Aorta (tissue), 5 donors: Measurements from ENCODE around the gene PTGES3. TPM values are rescaled to one million over a fixed set of nuclear protein-coding genes. Genes with fewer than 3 reads are reported as not detected.
"Not testable (repeated sequence)": the region's sequence is repeated elsewhere in the genome, so short reads cannot be mapped to it uniquely, and the experiment has no call there.

Experiments used
- ATAC-seq: fragments of 200-7000 bp; cut with Tn5 transposase; one replicate; pipeline ENCODE4 v1.9.1; 2022; ENCODE audit warnings: moderate library complexity; ENCODE audit not compliant: low FRiP score
- DNase-seq, 2 donors: peaks; one replicate each; pipeline ENCODE4 v3.0.0-alpha.2; 2020
- H3K27ac ChIP-seq, 2 donors: one replicate each; pipeline ENCODE4 v1.5.1; 2013; ENCODE audit warnings: low read length in 2 of 2, mild to moderate bottlenecking in 2 of 2, moderate library complexity in 2 of 2, control low read depth in 1 of 2, inconsistent platforms in 1 of 2, low read depth in 1 of 2
- H3K27me3 ChIP-seq, 2 donors: one replicate each; pipeline ENCODE4 v1.6.1; 2013; ENCODE audit warnings: control low read depth in 1 of 2, low read length in 1 of 2, mild to moderate bottlenecking in 1 of 2, moderate library complexity in 1 of 2; ENCODE audit not compliant: insufficient read depth in 2 of 2, control insufficient read depth in 1 of 2
- H3K36me3 ChIP-seq, 2 donors: one replicate each; pipeline ENCODE4 v1.6.1; 2013; ENCODE audit warnings: control low read depth in 1 of 2, low read length in 1 of 2, mild to moderate bottlenecking in 1 of 2; ENCODE audit not compliant: insufficient read depth in 2 of 2, control insufficient read depth in 1 of 2
- H3K4me1 ChIP-seq, 2 donors: one replicate each; pipeline ENCODE4 v1.6.1; 2013; ENCODE audit warnings: low read length in 2 of 2, control low read depth in 1 of 2, mild to moderate bottlenecking in 1 of 2, moderate library complexity in 1 of 2; ENCODE audit not compliant: insufficient read depth in 2 of 2, control insufficient read depth in 1 of 2
- H3K4me3 ChIP-seq, 2 donors: one replicate each; pipeline ENCODE4 v1.5.1; 2013; ENCODE audit warnings: low read length in 2 of 2, control low read depth in 1 of 2, mild to moderate bottlenecking in 1 of 2
- H3K9me3 ChIP-seq: one replicate; pipeline ENCODE4 v1.6.1; 2013; ENCODE audit warnings: mild to moderate bottlenecking, low read length; ENCODE audit not compliant: control insufficient read depth
- WGBS, 2 donors: extraction: QIAGEN DNeasy Blood & Tissue Kit; methylation state at CpG; one replicate each; pipeline ENCODE4 v1.1.7; 2013; 5-methylcytosine and 5-hydroxymethylcytosine counted together
- intact Hi-C, 2 donors: fragments of 100-400 bp; cut with DNase I; formaldehyde crosslinking; loops; one replicate each; pipeline versions ENCODE4 v1.14.2 to v1.15.0; 2022
- polyA plus RNA-seq, 2 donors: library from polyadenylated mRNA; stranded (reverse); fragments of 200-250 nt; gene quantifications; one replicate each; pipeline ENCODE4 v1.2.3, GENCODE V29; 2013
- total RNA-seq, 2 donors: library from RNA; stranded (reverse); fragmentation: NEBNext Ultra II Directional; extraction: Animal tissue kit (Norgen Biotek cat#: 25700); gene quantifications; one replicate each; pipeline ENCODE4 v1.2.1, GENCODE V29; 2021
- donor health status: healthy with polysubstance abuse.
- donor health status: Bipolar disorder and iron deficiency.
- donor health status: DM: no; HTN: no; CAD: no.
- donor health status: DM: no; HTN: no; CAD: no.
- donor health status: DM: yes; HTN: yes; CAD: no.

The PTGES3 gene
- total and polyA plus RNA-seq, 4 donors, result 142 to 221 (median 150) TPM

DNA sequence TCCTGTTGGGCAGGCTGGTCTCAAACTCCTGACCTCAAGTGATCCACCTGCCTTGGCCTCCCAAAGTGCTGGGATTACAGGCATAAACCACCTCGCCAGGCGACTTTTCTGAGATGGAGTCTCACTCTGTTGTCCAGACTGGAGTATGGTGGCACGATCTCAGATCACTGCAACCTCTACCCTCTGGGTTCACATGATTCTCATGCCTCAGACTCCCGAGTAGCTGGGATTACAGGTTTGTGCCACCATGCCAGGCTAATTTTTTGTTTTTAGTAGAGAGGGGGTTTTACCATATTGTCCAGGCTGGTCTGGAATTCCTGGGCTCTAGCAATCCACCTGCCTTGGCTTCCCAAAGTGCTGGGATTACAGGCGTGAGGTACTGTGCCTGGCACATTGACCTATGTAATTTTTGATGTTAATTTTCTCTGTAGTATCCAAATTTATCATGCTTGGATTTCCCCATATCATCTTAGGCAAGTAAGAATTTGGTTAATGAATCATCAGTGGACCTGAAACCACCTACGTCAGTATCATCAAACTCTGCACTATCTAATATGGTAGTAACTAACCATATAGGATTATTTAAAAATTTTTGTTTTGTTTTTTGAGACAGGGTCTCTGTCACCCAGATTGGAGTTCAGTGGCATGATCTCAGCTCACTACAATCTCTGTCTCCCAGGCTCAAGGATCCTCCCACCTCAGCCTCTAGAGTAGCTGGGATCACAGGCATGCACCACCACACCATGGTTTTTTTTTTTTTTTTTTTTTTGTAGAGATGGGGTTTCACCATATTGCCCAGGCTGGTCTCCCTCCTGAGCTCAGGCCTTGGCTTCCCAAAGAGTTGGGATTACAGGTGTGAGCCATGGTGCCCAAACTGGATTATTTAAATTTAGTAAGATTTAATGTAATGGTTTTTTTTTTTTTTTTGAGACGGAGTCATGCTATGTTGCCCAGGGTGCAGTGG, 30.4 kb downstream of the PTGES3 start:
- DNase-seq (no peak), ATAC-seq (no peak)
- no peaks in the 10 kb centered on the region for H3K4me1 ChIP-seq
- intact Hi-C loops, result no loop called here
- H3K36me3 ChIP-seq, result peaks cover 0 to 2% of the 10 kb centered on the region in 2 donors
- H3K9me3 ChIP-seq, result no peaks in the 10 kb centered on the region
- H3K27me3 ChIP-seq, result no peaks in the 10 kb centered on the region
- 91 to 92% methylated on average over 7 of the region's 7 CpGs for WGBS, 2 donors
- H3K27ac ChIP-seq, result no peak overlapping the region
- no peak overlapping the region for H3K4me3 ChIP-seq

- 80 to 81% methylated on average over 5 of the region's 5 CpGs for WGBS, 2 donors
- not testable (repeated sequence) for DNase-seq
Observed at GRCh38 chr12:56653781-56654180, 34.3 kb downstream of the PTGES3 start.

GRCh38 chr12:56648023-56648422, 40.1 kb downstream of the PTGES3 start:
- WGBS, 2 donors, result 95% methylated on average over 9 of the region's 9 CpGs
- H3K27me3 ChIP-seq, H3K27ac ChIP-seq, H3K36me3 ChIP-seq, H3K4me1 ChIP-seq, H3K9me3 ChIP-seq, H3K4me3 ChIP-seq, ATAC-seq, DNase-seq: not testable (repeated sequence)
- intact Hi-C loops, result loop anchor here (5.0 to 10.0 kb wide), 2 partner anchors 77 to 79 kb away; partner anchors contain the start of gene NACA (in 2 of the 2)

More at GRCh38 chr12:56653781-56654180, 34.3 kb downstream of the PTGES3 start:
- H3K27me3 ChIP-seq, H3K4me1 ChIP-seq, intact Hi-C loops, H3K27ac ChIP-seq, H3K9me3 ChIP-seq, H3K4me3 ChIP-seq, ATAC-seq, H3K36me3 ChIP-seq: not testable (repeated sequence)

GRCh38 chr12:56645717-56646446, 42.2 kb downstream of the PTGES3 start, which contains the start of gene ATP5F1B:
Gene ATP5F1B (minus strand): TSS chr12:56645984. CDS start chr12:56645963, 21 bp downstream.
- peaks cover 3 to 4% of the 10 kb centered on the region in 2 donors for H3K36me3 ChIP-seq
- peak within 1 kb of the TSS; percentile 29 to 97 for H3K27ac ChIP-seq
- intact Hi-C loops, result loop anchor here (1.0 to 10.0 kb wide), 3 partner anchors 42 to 81 kb away; partner anchors contain the start of genes NACA (in 2 of the 2) and PTGES3 (in 1 of the 2)
- no peaks in the 10 kb centered on the region for H3K9me3 ChIP-seq
- peaks cover 0 to 4% of the 10 kb centered on the region in 2 donors for H3K4me1 ChIP-seq
- H3K27me3 ChIP-seq, result no peaks in the 10 kb centered on the region
- WGBS, 2 donors, result 1% methylated on average over 39 of the region's 39 CpGs
- ATAC-seq (peak; percentile 99), DNase-seq (peak; percentile 96 to 97)
- peak within 1 kb of the TSS; percentile 89 to 93 for H3K4me3 ChIP-seq

GRCh38 chr12:56645201-56645716, 42.8 kb downstream of the PTGES3 start:
- Histone ChIP-seq H3K36me3 (peaks cover 3 to 4% of the 10 kb centered on the region in 2 donors), H3K4me1 (peaks cover 0 to 4% of the 10 kb centered on the region in 2 donors), H3K27me3 (no peaks in the 10 kb centered on the region), H3K9me3 (no peaks in the 10 kb centered on the region), H3K27ac (peak overlapping the region in 1 of 2 donors; percentile 71), H3K4me3 (peak overlapping the region; percentile 89 to 93)
- 0 to 1% methylated on average over 29 of the region's 29 CpGs for WGBS, 2 donors
- intact Hi-C loops, result loop anchor here (5.0 to 10.0 kb wide), 2 partner anchors 80 to 82 kb away; partner anchors contain the start of gene NACA (in 2 of the 2)
- no peak for DNase-seq
- peak; percentile 27 for ATAC-seq

GRCh38 chr12:56644654-56645053, 43.4 kb downstream of the PTGES3 start:
- no peaks in the 10 kb centered on the region for H3K9me3 ChIP-seq
- H3K4me3 ChIP-seq, result peak overlapping the region; percentile 89 to 93
- H3K36me3 ChIP-seq, result peaks cover 3 to 6% of the 10 kb centered on the region in 2 donors
- no peak overlapping the region for H3K27ac ChIP-seq
- intact Hi-C loops, result loop anchor here (5.0 to 10.0 kb wide), 2 partner anchors 80 to 83 kb away; partner anchors contain the start of gene NACA (in 2 of the 2)
- H3K27me3 ChIP-seq, result no peaks in the 10 kb centered on the region
- 50 to 55% methylated on average over 4 of the region's 4 CpGs for WGBS, 2 donors
- no peak for DNase-seq
- peaks cover 0 to 4% of the 10 kb centered on the region in 2 donors for H3K4me1 ChIP-seq
- ATAC-seq, result no peak

DNA sequence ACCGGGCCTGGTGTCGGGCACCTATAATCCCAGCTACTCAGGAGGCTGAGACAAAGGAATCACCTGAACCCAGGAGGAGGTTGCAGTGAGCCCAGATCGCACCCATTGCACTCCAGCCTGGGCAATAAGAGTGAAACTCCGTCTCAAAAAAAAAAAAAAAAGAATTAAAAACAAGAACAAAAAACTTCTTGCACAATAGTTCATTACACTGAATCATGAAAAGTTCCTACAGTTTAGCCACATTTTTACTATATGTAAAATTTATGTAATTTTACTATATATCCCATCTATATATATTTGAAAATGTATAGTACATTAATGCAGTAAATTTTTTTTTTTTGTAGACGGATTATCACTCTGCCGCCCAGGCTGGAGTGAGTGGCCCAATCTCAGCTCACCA, 46.9 kb downstream of the PTGES3 start:
- no peak for DNase-seq
- ATAC-seq, result no peak
- no peaks in the 10 kb centered on the region for H3K27me3 ChIP-seq
- H3K4me3 ChIP-seq, result no peak overlapping the region
- H3K36me3 ChIP-seq, result peaks cover 3 to 11% of the 10 kb centered on the region in 2 donors
- no peaks in the 10 kb centered on the region for H3K9me3 ChIP-seq
- no peak overlapping the region for H3K27ac ChIP-seq
- intact Hi-C loops, result loop anchor here in 1 of 2 donors (10.0 kb wide), 1 partner anchor 84 kb away; the partner anchor contains the start of gene NACA
- peaks cover 0 to 4% of the 10 kb centered on the region in 2 donors for H3K4me1 ChIP-seq
- WGBS, 2 donors, result 80 to 82% methylated on average over 6 of the region's 6 CpGs

GRCh38 chr12:56637621-56638020, 50.5 kb downstream of the PTGES3 start:
- H3K27ac ChIP-seq, result no peak overlapping the region

More at GRCh38 chr12:56637621-56638020, 50.5 kb downstream of the PTGES3 start:
- DNase-seq (no peak), ATAC-seq (no peak)
- intact Hi-C loops, result no loop called here
- H3K4me1 ChIP-seq, result peaks cover 0 to 4% of the 10 kb centered on the region in 2 donors
- 55 to 56% methylated on average over 2 of the region's 2 CpGs for WGBS, 2 donors
- H3K27me3 ChIP-seq, result no peaks in the 10 kb centered on the region
- H3K4me3 ChIP-seq, result no peak overlapping the region
- no peaks in the 10 kb centered on the region for H3K9me3 ChIP-seq
- H3K36me3 ChIP-seq, result peaks cover 0 to 9% of the 10 kb centered on the region in 2 donors
